HepG2 (cell line): Measurements from ENCODE around the gene RRP36. TPM values are rescaled to one million over a fixed set of nuclear protein-coding genes. Genes with fewer than 3 reads are reported as not detected.
A peak's percentile ranks its signal among the peaks of the same experiment; 100 is the strongest.

Experiments used
- AGO1 ChIP-seq: fragments of 200-400 bp; formaldehyde crosslinking; IDR thresholded peaks from 2 replicates; pipeline ENCODE4 v1.6.1; 2017; ENCODE audit warnings: mild to moderate bottlenecking, low read depth, low read length, moderate library complexity; ENCODE audit not compliant: poor library complexity, severe bottlenecking
- BCL6 ChIP-seq: IDR thresholded peaks from 2 replicates; pipeline ENCODE4 v1.6.1; 2016; ENCODE audit warnings: missing genetic modification reagents, missing compliant biosample characterization
- DR1 ChIP-seq: sonication (generic); formaldehyde crosslinking; IDR thresholded peaks from 2 replicates; pipeline ENCODE4 v1.8.0; 2021; ENCODE audit warnings: mild to moderate bottlenecking, missing genetic modification reagents, inconsistent platforms
- HCFC1 ChIP-seq: fragments of 150-350 bp; IDR thresholded peaks from 2 replicates; pipeline ENCODE4 v1.6.1; 2014; ENCODE audit warnings: low read depth, low read length
- HDAC2 ChIP-seq: sonication (generic); formaldehyde crosslinking; IDR thresholded peaks from 2 replicates; pipeline ENCODE4 v1.4.0; 2020; ENCODE audit warnings: missing genetic modification reagents
- KAT7 ChIP-seq: IDR thresholded peaks from 2 replicates; pipeline ENCODE4 v1.6.1; 2018; ENCODE audit warnings: borderline replicate concordance, missing compliant biosample characterization
- MBNL3 ChIP-seq: fragments of 250-450 bp; sonication (Bioruptor Pico); conservative IDR thresholded peaks from 2 replicates; pipeline ENCODE4 v1.8.0; 2022; ENCODE audit warnings: mild to moderate bottlenecking, inconsistent platforms
- MTF2 ChIP-seq: sonication (generic); formaldehyde crosslinking; IDR thresholded peaks from 2 replicates; pipeline ENCODE4 v1.5.0; 2020; ENCODE audit warnings: missing genetic modification reagents, borderline replicate concordance
- MXD1 ChIP-seq: sonication (generic); formaldehyde crosslinking; IDR thresholded peaks from 2 replicates; pipeline ENCODE4 v1.4.0; 2020; ENCODE audit warnings: mild to moderate bottlenecking, missing genetic modification reagents
- PLRG1 ChIP-seq: fragments of 450-650 bp; conservative IDR thresholded peaks from 2 replicates; pipeline ENCODE4 v1.6.1; 2016
- RFXAP ChIP-seq: sonication (generic); formaldehyde crosslinking; IDR thresholded peaks from 2 replicates; pipeline ENCODE4 v1.4.0; 2020; ENCODE audit warnings: missing genetic modification reagents, borderline replicate concordance
- TFE3 ChIP-seq: IDR thresholded peaks from 2 replicates; pipeline ENCODE4 v1.6.1; 2016
- XRCC5 ChIP-seq: fragments of 200-400 bp; formaldehyde crosslinking; optimal IDR thresholded peaks from 2 replicates; pipeline ENCODE3; 2017; ENCODE audit warnings: mild to moderate bottlenecking, low read length
- ZBED4 ChIP-seq: sonication (generic); formaldehyde crosslinking; IDR thresholded peaks from 2 replicates; pipeline ENCODE4 v1.4.0; 2020; ENCODE audit warnings: missing genetic modification reagents, borderline replicate concordance
- ZNF18 ChIP-seq: sonication (generic); formaldehyde crosslinking; IDR thresholded peaks from 2 replicates; pipeline ENCODE4 v1.8.0; 2022; ENCODE audit warnings: mild to moderate bottlenecking, missing genetic modification reagents; ENCODE audit not compliant: insufficient replicate concordance
- ZNF274 ChIP-seq: sonication (generic); formaldehyde crosslinking; IDR thresholded peaks from 2 replicates; pipeline ENCODE4 v1.5.1; 2020; ENCODE audit warnings: mild to moderate bottlenecking, missing genetic modification reagents
- ZNF572 ChIP-seq: sonication (generic); formaldehyde crosslinking; IDR thresholded peaks from 2 replicates; pipeline ENCODE4 v1.5.1; 2020; ENCODE audit warnings: mild to moderate bottlenecking, missing genetic modification reagents
- polyA plus RNA-seq, 8 experiments: library from polyadenylated mRNA; depleted of rRNA in 3 of 8; stranded (reverse) in 7 of 8; unstranded in 1 of 8; fragments of >200 nt; fragmentation: Illumina TruSeq in 4 of 8; extraction: Trizol in 4 of 8; gene quantifications; 2 replicates each; pipeline versions ENCODE4 v1.2.1 to v1.2.3, GENCODE V29; 2011 to 2016; ENCODE audit warnings: low read depth in 4 of 8, missing spikeins in 1 of 8, mixed read lengths in 1 of 8; ENCODE audit not compliant: insufficient read depth in 1 of 8
- total RNA-seq, 5 experiments: library from RNA; depleted of rRNA; stranded (reverse); fragments of >200 nt; fragmentation: Illumina TruSeq; extraction: Trizol; gene quantifications; 2 replicates each; pipeline ENCODE4 v1.2.3, GENCODE V29; 2016; ENCODE audit warnings: low read depth in 1 of 5
- TF ChIP-seq, protein P1 (sequence below): sonication (generic); formaldehyde crosslinking; IDR thresholded peaks from 2 replicates; pipeline ENCODE4 v1.8.0; 2022; ENCODE audit warnings: mild to moderate bottlenecking, missing genetic modification reagents, moderate library complexity
- TF ChIP-seq, protein P2 (sequence below): conservative IDR thresholded peaks from 2 replicates; pipeline ENCODE4 v1.6.1; 2018; ENCODE audit warnings: missing genetic modification reagents

Gene RRP36
- total and polyA plus RNA-seq, 2 of the 13 experiments (the other 11 are each of a cell fraction or from before 2014, with no cell fraction given), result 29.5 to 144 TPM

- TF ChIP-seq ZBED4 (CRISPR knock-in tag) (peak; percentile 96), AGO1 (peak; percentile 98), MXD1 (peak; percentile 94), ZNF18 (CRISPR knock-in tag) (no peak), HCFC1 (no peak; the same call in 1 of the 2 replicates), ZNF274 (CRISPR knock-in tag) (peak; percentile 94), PLRG1 (no peak), HDAC2 (peak; percentile 75), TFE3 (CRISPR knock-in tag) (peak; percentile 71; the same call in 1 of the 2 replicates), MBNL3 (CRISPR knock-in tag) (no peak), ZNF572 (no peak), XRCC5 (peak; percentile 53), BCL6 (CRISPR knock-in tag) (peak; percentile 50; the same call in 1 of the 2 replicates), KAT7 (peak; percentile 98), DR1 (CRISPR knock-in tag) (peak; percentile 72; the same call in 1 of the 2 replicates), MTF2 (CRISPR knock-in tag) (0 out of 2 replicates have a peak, but pooled peaks have one; percentile 73), RFXAP (0 out of 2 replicates have a peak, but pooled peaks have one; percentile 6)
- TF ChIP-seq, protein P1, sequence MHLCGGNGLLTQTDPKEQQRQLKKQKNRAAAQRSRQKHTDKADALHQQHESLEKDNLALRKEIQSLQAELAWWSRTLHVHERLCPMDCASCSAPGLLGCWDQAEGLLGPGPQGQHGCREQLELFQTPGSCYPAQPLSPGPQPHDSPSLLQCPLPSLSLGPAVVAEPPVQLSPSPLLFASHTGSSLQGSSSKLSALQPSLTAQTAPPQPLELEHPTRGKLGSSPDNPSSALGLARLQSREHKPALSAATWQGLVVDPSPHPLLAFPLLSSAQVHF (CRISPR knock-in tag), result peak; percentile 31; the same call in 1 of the 2 replicates
- TF ChIP-seq, protein P2, sequence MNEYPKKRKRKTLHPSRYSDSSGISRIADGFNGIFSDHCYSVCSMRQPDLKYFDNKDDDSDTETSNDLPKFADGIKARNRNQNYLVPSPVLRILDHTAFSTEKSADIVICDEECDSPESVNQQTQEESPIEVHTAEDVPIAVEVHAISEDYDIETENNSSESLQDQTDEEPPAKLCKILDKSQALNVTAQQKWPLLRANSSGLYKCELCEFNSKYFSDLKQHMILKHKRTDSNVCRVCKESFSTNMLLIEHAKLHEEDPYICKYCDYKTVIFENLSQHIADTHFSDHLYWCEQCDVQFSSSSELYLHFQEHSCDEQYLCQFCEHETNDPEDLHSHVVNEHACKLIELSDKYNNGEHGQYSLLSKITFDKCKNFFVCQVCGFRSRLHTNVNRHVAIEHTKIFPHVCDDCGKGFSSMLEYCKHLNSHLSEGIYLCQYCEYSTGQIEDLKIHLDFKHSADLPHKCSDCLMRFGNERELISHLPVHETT (CRISPR knock-in tag), result peak; percentile 96
Observed at GRCh38 chr6:43053545-43054205, 32.3 kb downstream of the RRP36 start, which contains the start of gene CUL7 (continued).
